ENCODE measurements around the gene EMP2.

DNA sequence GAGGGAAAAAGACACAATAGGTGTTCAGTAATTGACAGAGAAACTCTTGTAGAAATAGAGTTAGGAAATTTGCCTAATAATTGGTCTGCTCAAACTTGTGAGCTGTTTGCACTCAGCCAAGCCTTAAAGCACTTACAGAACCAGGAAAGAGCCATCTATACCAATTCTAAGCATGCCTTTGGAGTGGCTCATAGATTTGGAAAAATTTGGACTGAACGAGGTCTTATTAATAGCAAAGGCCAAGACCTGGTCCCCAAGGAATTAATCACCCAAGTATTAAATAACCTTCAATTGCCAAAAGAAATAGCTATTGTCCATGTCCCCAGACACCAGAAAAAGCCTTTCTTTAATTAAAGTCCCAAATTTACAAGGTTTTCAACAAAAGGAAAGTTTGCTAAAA lies 90.3 kb downstream of the EMP2 start:
- no peak for TF ChIP-seq EZH2phosphoT487 (IDR thresholded peaks at IDR 0.05; ENCODE audit: low read depth)
- TF ChIP-seq, protein P1, sequence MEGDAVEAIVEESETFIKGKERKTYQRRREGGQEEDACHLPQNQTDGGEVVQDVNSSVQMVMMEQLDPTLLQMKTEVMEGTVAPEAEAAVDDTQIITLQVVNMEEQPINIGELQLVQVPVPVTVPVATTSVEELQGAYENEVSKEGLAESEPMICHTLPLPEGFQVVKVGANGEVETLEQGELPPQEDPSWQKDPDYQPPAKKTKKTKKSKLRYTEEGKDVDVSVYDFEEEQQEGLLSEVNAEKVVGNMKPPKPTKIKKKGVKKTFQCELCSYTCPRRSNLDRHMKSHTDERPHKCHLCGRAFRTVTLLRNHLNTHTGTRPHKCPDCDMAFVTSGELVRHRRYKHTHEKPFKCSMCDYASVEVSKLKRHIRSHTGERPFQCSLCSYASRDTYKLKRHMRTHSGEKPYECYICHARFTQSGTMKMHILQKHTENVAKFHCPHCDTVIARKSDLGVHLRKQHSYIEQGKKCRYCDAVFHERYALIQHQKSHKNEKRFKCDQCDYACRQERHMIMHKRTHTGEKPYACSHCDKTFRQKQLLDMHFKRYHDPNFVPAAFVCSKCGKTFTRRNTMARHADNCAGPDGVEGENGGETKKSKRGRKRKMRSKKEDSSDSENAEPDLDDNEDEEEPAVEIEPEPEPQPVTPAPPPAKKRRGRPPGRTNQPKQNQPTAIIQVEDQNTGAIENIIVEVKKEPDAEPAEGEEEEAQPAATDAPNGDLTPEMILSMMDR (IDR thresholded peaks at IDR 0.05; ENCODE audit: low read depth, low read length) = no peak

Measured in OCI-LY3 (cell line).